GM19240 (cell line): ENCODE measurements around the gene WBP2NL.
A peak's percentile ranks its signal among the peaks of the same experiment; 100 is the strongest.
"Not testable (repeated sequence)": the region's sequence is repeated elsewhere in the genome, so short reads cannot be mapped to it uniquely, and the experiment has no call there.

Source experiments
- DNase-seq: peaks from one replicate; pipeline ENCODE4 v3.0.0; 2011; ENCODE audit warnings: low spot score; ENCODE audit not compliant: insufficient read length

The WBP2NL gene, protein sequence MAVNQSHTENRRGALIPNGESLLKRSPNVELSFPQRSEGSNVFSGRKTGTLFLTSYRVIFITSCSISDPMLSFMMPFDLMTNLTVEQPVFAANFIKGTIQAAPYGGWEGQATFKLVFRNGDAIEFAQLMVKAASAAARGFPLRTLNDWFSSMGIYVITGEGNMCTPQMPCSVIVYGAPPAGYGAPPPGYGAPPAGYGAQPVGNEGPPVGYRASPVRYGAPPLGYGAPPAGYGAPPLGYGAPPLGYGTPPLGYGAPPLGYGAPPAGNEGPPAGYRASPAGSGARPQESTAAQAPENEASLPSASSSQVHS

GRCh38 chr22:41998361-41999261 lies at the start of gene WBP2NL:
Gene WBP2NL (plus strand): TSS chr22:41998788. CDS start chr22:41998819, 31 bp downstream.
- peak; percentile 63 for DNase-seq

DNA sequence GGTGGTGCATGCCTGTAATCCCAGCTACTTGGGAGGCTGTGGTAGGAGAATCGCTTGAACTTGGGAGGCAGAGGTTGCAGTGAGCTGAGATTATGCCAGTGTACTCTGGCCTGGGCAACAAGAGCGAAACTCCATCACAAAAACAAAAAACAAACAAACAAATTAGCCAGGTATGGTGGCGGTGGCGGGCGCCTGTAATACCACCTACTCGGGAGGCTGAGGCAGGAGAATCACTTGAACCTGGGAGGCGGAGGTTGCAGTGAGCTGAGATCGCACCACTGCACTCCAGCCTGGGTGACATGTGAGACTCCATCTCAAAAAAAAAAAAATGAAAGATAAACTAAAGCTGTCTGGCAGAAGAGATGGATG lies 49.7 kb upstream of the WBP2NL start:
- not testable (repeated sequence) for DNase-seq

DNA sequence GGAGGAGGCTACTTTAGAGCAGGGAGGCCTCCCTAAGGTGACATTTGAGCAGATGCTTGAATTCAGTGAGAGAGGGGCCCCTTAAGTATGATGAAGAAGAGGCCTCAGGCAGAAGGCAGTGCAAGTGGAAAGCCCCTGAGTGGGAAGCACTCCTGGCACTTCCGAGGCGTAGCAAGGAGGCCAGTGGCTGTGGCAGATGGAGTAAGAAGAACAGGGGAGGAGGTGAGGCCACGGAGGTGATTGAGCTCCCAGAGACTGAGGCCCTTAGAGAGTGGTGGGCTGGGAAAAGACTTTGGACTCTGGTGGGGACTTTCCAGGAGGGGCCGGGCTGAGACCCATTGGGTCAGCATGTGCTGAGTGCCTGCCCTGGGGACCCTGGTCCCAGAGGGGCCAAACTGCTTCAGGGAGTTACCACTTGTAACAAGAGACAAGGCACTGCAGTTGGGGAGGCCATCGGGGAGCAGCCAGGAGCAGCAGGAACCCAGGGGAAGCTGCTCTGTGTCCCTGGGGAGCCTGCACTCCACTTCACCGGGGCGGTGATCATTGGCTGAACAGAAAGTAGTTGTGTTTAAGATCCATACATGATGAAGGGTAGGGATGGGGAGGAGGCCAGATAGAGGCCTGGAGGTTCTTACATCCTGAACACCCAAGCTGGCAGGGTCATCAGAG lies 49.2 kb upstream of the WBP2NL start:
- DNase-seq = no peak

- no peak for DNase-seq
Measured at GRCh38 chr22:41951898-41952474, 46.6 kb upstream of the WBP2NL start, which contains the start of gene SMIM45. Gene SMIM45 (plus strand): TSS chr22:41952150.

DNA sequence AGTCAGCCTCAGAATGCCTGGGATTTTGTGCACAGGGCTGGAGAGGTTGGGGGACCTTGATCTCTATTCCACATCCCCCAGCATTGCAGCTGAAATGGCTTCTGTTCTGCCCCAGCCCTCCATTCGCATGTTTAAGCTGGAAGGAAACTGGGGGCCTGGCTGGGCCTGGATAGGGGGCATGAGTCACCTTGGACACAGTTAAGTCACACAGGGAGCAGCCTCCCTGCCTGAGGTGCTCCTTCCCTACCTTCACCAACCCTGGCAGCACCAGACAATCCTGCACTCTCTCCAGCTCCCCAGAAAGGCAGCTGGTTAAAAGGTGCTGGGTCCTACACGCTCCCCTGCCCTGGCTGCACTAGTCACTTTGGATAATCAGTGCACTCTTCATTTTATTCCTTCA lies 45.9 kb upstream of the WBP2NL start:
- no peak for DNase-seq

- no peak for DNase-seq
Measured at GRCh38 chr22:41957941-41958556, 40.5 kb upstream of the WBP2NL start.

DNA sequence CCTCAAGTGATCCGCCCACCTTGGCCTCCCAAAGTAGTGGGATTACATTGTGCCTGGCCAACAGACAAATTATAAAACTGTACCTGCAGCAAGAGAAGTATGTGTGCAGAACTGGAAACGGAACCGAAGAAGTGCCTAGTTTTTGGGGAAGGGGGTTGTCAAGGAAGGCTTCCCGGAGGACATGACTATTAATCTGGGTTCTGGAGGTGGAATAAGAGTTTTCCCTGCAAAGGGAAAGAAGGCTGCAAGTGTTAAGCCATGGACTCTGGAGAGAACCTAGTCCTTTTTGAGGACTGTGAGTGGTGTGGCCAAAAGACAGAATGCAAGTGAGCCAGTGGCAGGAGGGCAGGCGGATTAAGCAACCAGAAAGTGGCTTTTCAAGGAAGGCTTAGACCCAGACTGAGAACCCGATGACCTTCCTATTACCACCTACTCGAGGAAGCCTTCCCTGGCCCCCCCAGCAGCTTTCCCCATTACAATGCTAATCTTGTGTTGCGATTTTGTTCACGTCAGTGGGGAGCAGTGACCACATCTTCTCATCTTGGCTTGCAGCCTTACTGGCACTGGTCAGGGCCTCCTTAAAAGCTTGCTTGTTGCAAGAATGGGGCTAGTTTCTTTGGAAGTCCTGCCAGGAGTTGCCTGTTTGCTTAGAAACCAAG lies 35.0 kb upstream of the WBP2NL start:
- DNase-seq = no peak

DNA sequence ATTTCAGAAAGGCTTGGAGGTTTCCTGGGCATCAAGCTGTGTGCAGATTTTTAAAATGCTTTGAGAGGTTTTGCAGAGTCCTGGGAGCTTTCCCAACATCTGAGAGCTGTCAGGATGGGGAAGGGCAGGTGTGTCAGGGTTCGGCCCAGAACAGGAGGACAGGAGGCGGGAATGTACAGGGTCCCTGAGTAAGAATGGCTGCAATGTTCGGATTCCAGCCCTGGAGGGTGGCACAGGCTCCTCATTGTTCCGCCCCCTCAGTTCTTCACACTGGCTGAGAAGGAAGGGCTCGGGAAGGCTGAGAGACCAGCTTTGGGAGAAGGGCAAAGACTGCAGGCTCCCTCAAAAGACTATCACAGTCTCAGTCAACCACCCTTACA lies 34.5 kb upstream of the WBP2NL start:
- no peak for DNase-seq

DNA sequence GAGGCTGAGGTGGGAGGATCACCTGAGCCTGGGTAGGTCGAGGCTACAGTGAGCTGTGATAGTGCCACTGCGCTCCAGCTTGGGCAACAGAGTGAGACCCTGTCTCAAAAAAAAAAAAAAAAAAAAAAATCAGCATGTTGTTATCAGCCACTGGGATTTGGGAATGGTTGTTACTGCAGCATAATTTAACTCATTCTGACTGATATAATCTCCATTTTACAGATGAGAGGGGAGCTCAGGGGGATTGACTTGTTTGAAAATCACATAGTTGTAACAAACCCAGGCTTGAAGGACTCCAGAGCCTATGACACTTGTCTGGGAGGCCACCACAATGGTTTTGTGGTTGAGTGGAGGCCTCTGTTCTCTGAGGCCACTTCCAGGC lies 32.4 kb upstream of the WBP2NL start:
- no peak for DNase-seq

DNA sequence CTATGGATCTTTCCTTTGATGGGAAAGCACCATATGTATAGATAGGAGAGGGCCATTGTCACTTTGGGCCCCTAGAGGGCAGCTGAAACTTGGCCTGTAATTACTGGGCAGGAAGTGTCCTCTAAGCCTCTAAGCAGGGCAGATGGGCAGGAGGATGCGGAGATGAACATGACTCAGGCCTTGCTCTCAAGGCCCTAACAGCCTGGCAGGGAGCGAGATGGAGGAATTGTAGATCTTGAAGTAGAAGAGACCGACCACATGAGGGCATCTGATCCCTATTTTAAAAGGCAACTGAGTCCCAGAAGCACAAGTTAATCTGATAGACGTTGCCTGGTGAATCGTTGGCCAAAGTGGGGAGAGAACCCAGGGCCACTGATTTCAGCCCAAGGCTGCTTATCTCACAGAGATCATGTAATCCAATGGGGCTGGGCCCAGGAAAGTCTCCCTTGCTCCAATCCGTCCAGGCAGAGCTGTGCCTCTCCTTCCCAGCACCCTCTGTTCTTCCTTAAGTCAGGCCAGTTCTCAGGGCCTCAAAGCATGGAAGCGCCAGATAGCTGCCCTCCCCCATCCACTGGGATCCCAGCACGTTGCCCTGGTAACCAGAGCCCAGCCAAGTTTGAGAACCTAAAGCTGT lies 31.9 kb upstream of the WBP2NL start:
- no peak for DNase-seq

GRCh38 chr22:41968601-41969000 lies 30.0 kb upstream of the WBP2NL start:
- no peak for DNase-seq

DNA sequence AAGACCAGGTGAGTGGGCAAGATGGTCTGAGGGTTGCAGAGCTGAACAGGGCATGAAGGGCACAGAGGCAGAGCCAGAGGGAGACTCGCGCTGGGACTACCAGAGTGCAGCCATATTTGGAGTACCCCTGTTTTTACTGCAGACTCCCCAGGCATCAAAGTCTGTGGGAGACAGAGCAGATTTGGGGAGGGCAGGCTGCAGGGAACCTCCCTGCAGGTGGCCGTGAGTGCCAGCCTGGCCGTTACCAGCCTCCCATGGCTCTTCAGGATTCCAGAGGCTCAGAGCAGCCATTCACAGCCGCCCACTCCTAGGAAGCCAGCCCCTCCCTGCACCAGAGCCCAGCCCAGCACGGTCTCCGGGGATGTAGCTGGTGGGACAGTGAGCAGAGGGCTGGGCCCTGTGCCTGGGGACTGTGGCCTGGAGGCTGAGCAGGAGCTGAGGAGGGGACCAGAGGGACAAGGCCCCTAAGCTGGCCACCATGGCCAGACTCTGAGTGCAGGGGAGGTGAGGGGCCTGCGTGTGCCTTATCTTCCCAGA lies 29.4 kb upstream of the WBP2NL start, which contains the start of gene SEPTIN3:
Gene SEPTIN3, plus strand, starts transcription at position 334 of the 537 bp plus-strand sequence. CDS start 2,050 bp downstream, outside the sequence.
- DNase-seq = no peak

GRCh38 chr22:41970601-41971000 lies 28.0 kb upstream of the WBP2NL start:
- no peak for DNase-seq

- DNase-seq = no peak
Measured at GRCh38 chr22:41971431-41971830, 27.2 kb upstream of the WBP2NL start.

- no peak for DNase-seq
Measured at GRCh38 chr22:41974691-41975290, 23.8 kb upstream of the WBP2NL start.

DNA sequence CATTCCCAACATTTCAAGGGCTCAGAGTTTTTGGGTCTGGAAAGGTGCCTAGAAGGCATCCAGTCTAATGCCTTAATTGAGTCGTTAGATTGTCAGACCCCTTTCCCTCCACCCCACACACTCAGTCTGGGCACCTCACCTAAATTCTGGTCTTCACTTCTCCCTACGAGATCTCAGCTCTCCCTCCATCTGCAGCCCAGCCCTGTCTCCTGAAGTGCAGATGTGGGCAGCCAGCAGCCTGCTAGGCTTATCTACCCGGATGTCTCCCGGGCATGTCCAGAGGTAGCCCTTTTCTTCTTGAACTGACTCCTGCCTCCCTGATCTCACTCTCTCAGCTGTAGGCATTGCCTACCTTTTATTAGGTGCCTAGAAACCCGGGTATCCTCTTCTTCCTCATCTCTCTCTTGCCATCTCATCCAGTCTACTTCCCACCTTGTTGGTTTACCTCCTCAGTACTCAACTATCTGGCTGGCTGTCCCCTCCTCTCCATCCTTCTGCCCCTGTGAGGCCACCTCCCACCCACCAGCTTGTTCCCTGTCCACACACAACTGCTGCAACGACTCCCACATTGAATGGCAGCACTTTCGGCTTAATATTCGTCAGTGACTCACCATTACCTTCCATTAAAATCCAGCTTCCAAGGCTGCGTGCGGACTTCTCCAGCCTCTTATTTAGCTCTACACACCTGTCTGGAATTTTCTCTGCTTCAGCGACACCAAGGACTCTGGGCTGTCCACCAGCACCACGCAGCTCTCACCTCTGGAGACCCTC lies 23.1 kb upstream of the WBP2NL start:
- no peak for DNase-seq

GRCh38 chr22:41976070-41976901 lies 22.3 kb upstream of the WBP2NL start:
- no peak for DNase-seq
